ENCODE results near the gene SUMO4. TPM values are rescaled to one million over a fixed set of nuclear protein-coding genes. Genes with fewer than 3 reads are reported as not detected.

SUMO4 gene
- total and polyA plus RNA-seq, 9 of the 15 experiments (the other 6 are each of a cell fraction or from before 2014, with no cell fraction given): 0.20 to 1.9 (median 0.50) TPM; not detected in 2

GRCh38 chr6:149405823-149406765, 6.0 kb downstream of the SUMO4 start (continued):
- TF ChIP-seq HNRNPH1 (optimal IDR thresholded peaks at IDR 0.05; ENCODE audit: low read depth, low read length) (no peak), EZH2 (IDR thresholded peaks at IDR 0.05; ENCODE audit: borderline replicate concordance, low read depth, low read length) (no peak), ZNF12 (CRISPR knock-in tag; IDR thresholded peaks at IDR 0.05) (no peak), ZNF174 (CRISPR knock-in tag; IDR thresholded peaks at IDR 0.05) (no peak), PREB (CRISPR knock-in tag; IDR thresholded peaks at IDR 0.05) (no peak), ZKSCAN8 (CRISPR knock-in tag; IDR thresholded peaks at IDR 0.05) (no peak), MEIS2 (IDR thresholded peaks at IDR 0.05; ENCODE audit: partially characterized antibody) (peak; percentile 15), ZNF707 (CRISPR knock-in tag; conservative IDR thresholded peaks at IDR 0.05) (no peak), NCOR1 (IDR thresholded peaks at IDR 0.05) (no peak), ELK3 (CRISPR knock-in tag; IDR thresholded peaks at IDR 0.05) (no peak), ARID1B (IDR thresholded peaks at IDR 0.05) (0 out of 2 replicates have a peak, but pooled peaks have one; percentile 11), ZNF740 (CRISPR knock-in tag; IDR thresholded peaks at IDR 0.05) (no peak), ZNF740 (tag; IDR thresholded peaks at IDR 0.05) (no peak), EWSR1 (IDR thresholded peaks at IDR 0.05; ENCODE audit: borderline replicate concordance, low read depth, partially characterized antibody) (no peak), MECOM (CRISPR knock-in tag; IDR thresholded peaks at IDR 0.05) (peak; percentile 70), ARID4B (CRISPR knock-in tag; IDR thresholded peaks at IDR 0.05) (no peak), SMAD4 (CRISPR knock-in tag; conservative IDR thresholded peaks at IDR 0.05) (peak; percentile 87), PHF21A (IDR thresholded peaks at IDR 0.05; ENCODE audit: borderline replicate concordance, low read depth) (no peak), RBFOX2 (IDR thresholded peaks at IDR 0.05; ENCODE audit: low read depth, low read length) (no peak), ZNF212 (CRISPR knock-in tag; IDR thresholded peaks at IDR 0.05) (no peak), DACH1 (IDR thresholded peaks at IDR 0.05; ENCODE audit: partially characterized antibody) (no peak)

Data from K562 (cell line).